Astrocyte (in vitro differentiated cells and primary cell): ENCODE measurements around the gene SPANXN2. TPM values are rescaled to one million over a fixed set of nuclear protein-coding genes. Genes with fewer than 3 reads are reported as not detected.

Experiments
- DNase-seq: peaks from one replicate; pipeline ENCODE4 v3.0.0-alpha.2; 2010; ENCODE audit warnings: low read depth
- FAIRE-seq: peaks from 2 replicates; lab custom pipeline; 2011; peaks lifted over from hg19 to GRCh38; lab: Jason Lieb, UNC
- H2AFZ ChIP-seq: 2 replicates; pipeline ENCODE4 v1.6.0; 2012; ENCODE audit warnings: low read depth, low read length, inconsistent platforms
- H3K27ac ChIP-seq: 2 replicates; pipeline ENCODE4 v1.5.1; 2011; ENCODE audit warnings: low read depth, low read length, inconsistent platforms
- H3K27me3 ChIP-seq: 2 replicates; pipeline ENCODE4 v1.6.0; 2011; ENCODE audit warnings: low read length, inconsistent platforms; ENCODE audit not compliant: insufficient read depth
- H3K36me3 ChIP-seq: 2 replicates; pipeline ENCODE4 v1.5.1; 2011; ENCODE audit warnings: low read length, inconsistent platforms; ENCODE audit not compliant: insufficient read depth
- H3K4me1 ChIP-seq: 2 replicates; pipeline ENCODE4 v1.5.1; 2011; ENCODE audit warnings: low read length, inconsistent platforms; ENCODE audit not compliant: insufficient read depth
- H3K4me2 ChIP-seq: 2 replicates; pipeline ENCODE4 v1.6.0; 2012; ENCODE audit warnings: low read length, inconsistent platforms
- H3K4me3 ChIP-seq: 2 replicates; pipeline ENCODE4 v1.5.1; 2011; ENCODE audit warnings: low read depth, mild to moderate bottlenecking, low read length, inconsistent platforms; ENCODE audit not compliant: insufficient read depth
- H3K79me2 ChIP-seq: 2 replicates; pipeline ENCODE4 v1.6.0; 2012; ENCODE audit warnings: mild to moderate bottlenecking, low read length, inconsistent platforms; ENCODE audit not compliant: insufficient read depth
- H3K9ac ChIP-seq: 2 replicates; pipeline ENCODE4 v1.6.0; 2012; ENCODE audit warnings: mild to moderate bottlenecking, low read length, inconsistent platforms
- H3K9me3 ChIP-seq: 2 replicates; pipeline ENCODE4 v1.5.1; 2012; ENCODE audit warnings: low read depth, mild to moderate bottlenecking, low read length, inconsistent platforms; ENCODE audit not compliant: insufficient read depth
- H4K20me1 ChIP-seq: 2 replicates; pipeline ENCODE4 v1.6.0; 2012; ENCODE audit warnings: low read length, inconsistent platforms; ENCODE audit not compliant: insufficient read depth
- H3K27ac Mint-ChIP-seq: one replicate; pipeline ENCODE4 v1.8.0; 2021; ENCODE audit warnings: mild to moderate bottlenecking, mixed read lengths; ENCODE audit not compliant: unreplicated experiment
- H3K27me3 Mint-ChIP-seq: one replicate; pipeline ENCODE4 v1.8.0; 2021; ENCODE audit warnings: low read depth, mixed read lengths; ENCODE audit not compliant: unreplicated experiment
- H3K36me3 Mint-ChIP-seq: one replicate; pipeline ENCODE4 v1.8.0; 2021; ENCODE audit warnings: low read depth, mixed read lengths; ENCODE audit not compliant: unreplicated experiment
- H3K4me1 Mint-ChIP-seq: one replicate; pipeline ENCODE4 v1.8.0; 2021; ENCODE audit warnings: low read depth, mixed read lengths; ENCODE audit not compliant: unreplicated experiment
- H3K4me3 Mint-ChIP-seq: one replicate; pipeline ENCODE4 v1.8.0; 2021; ENCODE audit warnings: mild to moderate bottlenecking, moderate library complexity, mixed read lengths; ENCODE audit not compliant: unreplicated experiment
- H3K9me3 Mint-ChIP-seq: one replicate; pipeline ENCODE4 v1.8.0; 2021; ENCODE audit warnings: mild to moderate bottlenecking, mixed read lengths; ENCODE audit not compliant: unreplicated experiment
- EZH2 ChIP-seq: IDR thresholded peaks from 2 replicates; pipeline ENCODE4 v1.6.1; 2012; ENCODE audit warnings: mild to moderate bottlenecking, low read length, inconsistent platforms; ENCODE audit not compliant: insufficient read depth
- total RNA-seq: library from RNA; stranded (reverse); gene quantifications from 2 replicates; pipeline ENCODE4 v1.2.1, GENCODE V29; 2021
- TF ChIP-seq, protein P1 (sequence below): IDR thresholded peaks from 2 replicates; pipeline ENCODE4 v1.5.1; 2011; ENCODE audit warnings: low read depth, mild to moderate bottlenecking, inconsistent platforms, low read length, moderate library complexity; ENCODE audit not compliant: insufficient read depth

Gene SPANXN2
- total RNA-seq, 1 donor from 2014 or later: not detected

- H3K27me3 ChIP-seq: no peaks in the 10 kb centered on the region
- Mint-ChIP-seq H3K27me3 (no peaks in the 10 kb centered on the region), H3K4me3 (no peak overlapping the region), H3K9me3 (peaks cover 2% of the 10 kb centered on the region), H3K4me1 (no peaks in the 10 kb centered on the region), H3K27ac (no peak overlapping the region), H3K36me3 (no peaks in the 10 kb centered on the region)
- no peak overlapping the region for H3K27ac ChIP-seq
- no peaks in the 10 kb centered on the region for H4K20me1 ChIP-seq
- FAIRE-seq (no peak), DNase-seq (no peak)
- no peak for TF ChIP-seq EZH2
- TF ChIP-seq, protein P1, sequence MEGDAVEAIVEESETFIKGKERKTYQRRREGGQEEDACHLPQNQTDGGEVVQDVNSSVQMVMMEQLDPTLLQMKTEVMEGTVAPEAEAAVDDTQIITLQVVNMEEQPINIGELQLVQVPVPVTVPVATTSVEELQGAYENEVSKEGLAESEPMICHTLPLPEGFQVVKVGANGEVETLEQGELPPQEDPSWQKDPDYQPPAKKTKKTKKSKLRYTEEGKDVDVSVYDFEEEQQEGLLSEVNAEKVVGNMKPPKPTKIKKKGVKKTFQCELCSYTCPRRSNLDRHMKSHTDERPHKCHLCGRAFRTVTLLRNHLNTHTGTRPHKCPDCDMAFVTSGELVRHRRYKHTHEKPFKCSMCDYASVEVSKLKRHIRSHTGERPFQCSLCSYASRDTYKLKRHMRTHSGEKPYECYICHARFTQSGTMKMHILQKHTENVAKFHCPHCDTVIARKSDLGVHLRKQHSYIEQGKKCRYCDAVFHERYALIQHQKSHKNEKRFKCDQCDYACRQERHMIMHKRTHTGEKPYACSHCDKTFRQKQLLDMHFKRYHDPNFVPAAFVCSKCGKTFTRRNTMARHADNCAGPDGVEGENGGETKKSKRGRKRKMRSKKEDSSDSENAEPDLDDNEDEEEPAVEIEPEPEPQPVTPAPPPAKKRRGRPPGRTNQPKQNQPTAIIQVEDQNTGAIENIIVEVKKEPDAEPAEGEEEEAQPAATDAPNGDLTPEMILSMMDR: no peak
- no peaks in the 10 kb centered on the region for H3K4me1 ChIP-seq
- no peak overlapping the region for H3K4me3 ChIP-seq
- no peaks in the 10 kb centered on the region for H3K9me3 ChIP-seq
- H3K36me3 ChIP-seq: no peaks in the 10 kb centered on the region
- H2AFZ ChIP-seq: no peak overlapping the region
- no peak overlapping the region for H3K9ac ChIP-seq
- H3K4me2 ChIP-seq: no peak overlapping the region
- no peaks in the 10 kb centered on the region for H3K79me2 ChIP-seq
These were observed 25.7 kb downstream of the SPANXN2 start for GRCh38 chrX:143694885-143695284.

DNA sequence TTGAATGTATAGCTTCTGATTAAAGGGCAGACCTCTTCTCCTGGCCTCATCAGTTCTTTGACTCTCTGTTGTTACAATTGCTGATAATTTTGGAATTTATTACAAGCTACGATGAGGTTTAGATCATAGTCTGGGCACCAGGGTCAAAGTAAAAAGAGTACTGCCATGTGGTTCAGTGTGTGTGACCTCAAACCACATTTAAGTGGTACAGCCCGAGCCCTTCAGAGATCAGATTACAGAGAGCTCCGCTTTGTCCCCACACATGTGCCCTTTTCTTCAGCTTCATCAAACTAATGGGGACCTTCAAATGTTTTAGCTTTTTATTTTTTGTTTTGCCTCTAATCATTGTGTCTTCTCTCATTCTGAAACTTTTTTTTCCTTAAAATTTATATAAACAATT lies 37.1 kb downstream of the SPANXN2 start:
- Histone ChIP-seq H3K27ac (no peak overlapping the region), H3K9me3 (no peaks in the 10 kb centered on the region), H3K4me3 (no peak overlapping the region), H3K27me3 (no peaks in the 10 kb centered on the region), H3K79me2 (no peaks in the 10 kb centered on the region), H2AFZ (no peak overlapping the region), H3K36me3 (no peaks in the 10 kb centered on the region), H3K4me1 (no peaks in the 10 kb centered on the region), H3K4me2 (no peak overlapping the region), H3K9ac (no peak overlapping the region), H4K20me1 (no peaks in the 10 kb centered on the region)
- no peak for DNase-seq
- H3K9me3 Mint-ChIP-seq: no peaks in the 10 kb centered on the region
- H3K27me3 Mint-ChIP-seq: no peaks in the 10 kb centered on the region
- H3K4me3 Mint-ChIP-seq: no peak overlapping the region
- H3K4me1 Mint-ChIP-seq: no peaks in the 10 kb centered on the region
- TF ChIP-seq, protein P1: no peak
- TF ChIP-seq EZH2: no peak
- H3K27ac Mint-ChIP-seq: no peak overlapping the region
- no peak for FAIRE-seq
- no peaks in the 10 kb centered on the region for H3K36me3 Mint-ChIP-seq

- Histone ChIP-seq H3K4me3 (no peak overlapping the region), H3K9ac (no peak overlapping the region), H4K20me1 (no peaks in the 10 kb centered on the region), H3K4me1 (no peaks in the 10 kb centered on the region), H3K27me3 (no peaks in the 10 kb centered on the region), H3K79me2 (no peaks in the 10 kb centered on the region), H3K4me2 (no peak overlapping the region), H3K9me3 (no peaks in the 10 kb centered on the region), H3K27ac (no peak overlapping the region), H3K36me3 (no peaks in the 10 kb centered on the region), H2AFZ (no peak overlapping the region)
- no peaks in the 10 kb centered on the region for H3K36me3 Mint-ChIP-seq
- FAIRE-seq (peak; percentile 65), DNase-seq (no peak)
- TF ChIP-seq EZH2: no peak
- TF ChIP-seq, protein P1: no peak
- H3K27me3 Mint-ChIP-seq: no peaks in the 10 kb centered on the region
- no peaks in the 10 kb centered on the region for H3K9me3 Mint-ChIP-seq
- H3K4me3 Mint-ChIP-seq: no peak overlapping the region
- no peak overlapping the region for H3K27ac Mint-ChIP-seq
- no peaks in the 10 kb centered on the region for H3K4me1 Mint-ChIP-seq
These were observed 45.6 kb downstream of the SPANXN2 start for GRCh38 chrX:143674926-143675325.
